ENCODE results near the gene MSH3.

MSH3 gene

GRCh38 chr5:80654391-80655230 is at the start of gene MSH3, which contains the start of gene DHFR:
Gene MSH3, plus strand, starts transcription at chr5:80654652. Its CDS starts 76 bp downstream, at chr5:80654728.
Gene DHFR, minus strand, starts transcription at chr5:80654983. Its CDS starts 494 bp downstream, at chr5:80654489.
- peak; percentile 91 for DNase-seq (ENCODE audit: low spot score)

- DNase-seq (ENCODE audit: low spot score): no peak
Measured at GRCh38 chr5:80607343-80607742, 47.1 kb upstream of the MSH3 start.

- no peak for DNase-seq (ENCODE audit: low spot score)
Measured at GRCh38 chr5:80607832-80608231, 46.6 kb upstream of the MSH3 start.

- DNase-seq (ENCODE audit: low spot score): no peak
Measured at GRCh38 chr5:80608731-80609130, 45.7 kb upstream of the MSH3 start.

GRCh38 chr5:80609692-80610091 is 44.8 kb upstream of the MSH3 start:
- DNase-seq (ENCODE audit: low spot score): no peak

GRCh38 chr5:80615266-80615914 is 39.1 kb upstream of the MSH3 start:
- peak; percentile 63 for DNase-seq (ENCODE audit: low spot score)

- no peak for DNase-seq (ENCODE audit: low spot score)
Measured at GRCh38 chr5:80618438-80618837, 36.0 kb upstream of the MSH3 start.

- DNase-seq (ENCODE audit: low spot score): no peak
Measured at GRCh38 chr5:80619086-80619485, 35.4 kb upstream of the MSH3 start.

GRCh38 chr5:80620211-80620610 is 34.2 kb upstream of the MSH3 start:
- no peak for DNase-seq (ENCODE audit: low spot score)

GRCh38 chr5:80622756-80623155 is 31.7 kb upstream of the MSH3 start:
- DNase-seq (ENCODE audit: low spot score): no peak

- DNase-seq (ENCODE audit: low spot score): no peak
Measured at GRCh38 chr5:80623999-80624398, 30.5 kb upstream of the MSH3 start.

- DNase-seq (ENCODE audit: low spot score): no peak
Measured at GRCh38 chr5:80625230-80625629, 29.2 kb upstream of the MSH3 start.

GRCh38 chr5:80629281-80629680 is 25.2 kb upstream of the MSH3 start:
- DNase-seq (ENCODE audit: low spot score): no peak

- no peak for DNase-seq (ENCODE audit: low spot score)
Measured at GRCh38 chr5:80631278-80632259, 22.9 kb upstream of the MSH3 start.

GRCh38 chr5:80632700-80633099 is 21.8 kb upstream of the MSH3 start:
- DNase-seq (ENCODE audit: low spot score): no peak

- no peak for DNase-seq (ENCODE audit: low spot score)
Measured at GRCh38 chr5:80634193-80634592, 20.3 kb upstream of the MSH3 start.

- no peak for DNase-seq (ENCODE audit: low spot score)
Measured at GRCh38 chr5:80641353-80641752, 13.1 kb upstream of the MSH3 start.

- DNase-seq (ENCODE audit: low spot score): no peak
Measured at GRCh38 chr5:80644900-80645299, 9.6 kb upstream of the MSH3 start.

- DNase-seq (ENCODE audit: low spot score): no peak
Measured at GRCh38 chr5:80646926-80647325, 7.5 kb upstream of the MSH3 start.

GRCh38 chr5:80653502-80653901 is 950 bp upstream of the MSH3 start:
- DNase-seq (ENCODE audit: low spot score): no peak

- DNase-seq (ENCODE audit: low spot score): peak; percentile 69
Measured at GRCh38 chr5:80654054-80654390, 430 bp upstream of the MSH3 start.

GRCh38 chr5:80655231-80655774 is 851 bp downstream of the MSH3 start:
- no peak for DNase-seq (ENCODE audit: low spot score)

Measured in ecto neural progenitor cell (in vitro differentiated cells).